KG1 (cell line): ENCODE measurements around the gene LRRC25.
"Not testable (repeated sequence)": the region's sequence is repeated elsewhere in the genome, so short reads cannot be mapped to it uniquely, and the experiment has no call there.

Experiments
- DNase-seq: peaks from one replicate; lab custom pipeline; 2025; lab: John Stamatoyannopoulos, UW

LRRC25 gene

GRCh38 chr19:18379803-18380747 lies 17.3 kb downstream of the LRRC25 start:
- DNase-seq: no peak

- no peak for DNase-seq
Observed at GRCh38 chr19:18377026-18377425, 20.4 kb downstream of the LRRC25 start.

GRCh38 chr19:18373892-18374629 lies 23.4 kb downstream of the LRRC25 start:
- DNase-seq: peak; percentile 85

GRCh38 chr19:18373407-18373891 lies 24.0 kb downstream of the LRRC25 start:
- no peak for DNase-seq

- DNase-seq: no peak
Observed at GRCh38 chr19:18368504-18369222, 28.8 kb downstream of the LRRC25 start.

GRCh38 chr19:18366021-18366435 lies 31.4 kb downstream of the LRRC25 start:
- DNase-seq: no peak

GRCh38 chr19:18364826-18365528 lies 32.4 kb downstream of the LRRC25 start:
- no peak for DNase-seq

GRCh38 chr19:18364277-18364825 lies 33.1 kb downstream of the LRRC25 start:
- not testable (repeated sequence) for DNase-seq

GRCh38 chr19:18363787-18364186 lies 33.6 kb downstream of the LRRC25 start:
- no peak for DNase-seq

- DNase-seq: no peak
Observed at GRCh38 chr19:18362934-18363542, 34.4 kb downstream of the LRRC25 start.

GRCh38 chr19:18361646-18362045 lies 35.8 kb downstream of the LRRC25 start:
- no peak for DNase-seq

GRCh38 chr19:18357041-18357440 lies 40.4 kb downstream of the LRRC25 start:
- no peak for DNase-seq

GRCh38 chr19:18354743-18355142 lies 42.7 kb downstream of the LRRC25 start:
- DNase-seq: not testable (repeated sequence)

- DNase-seq: no peak
Observed at GRCh38 chr19:18353378-18354005, 43.9 kb downstream of the LRRC25 start.

GRCh38 chr19:18351544-18351943 lies 45.9 kb downstream of the LRRC25 start:
- DNase-seq: no peak

- DNase-seq: no peak
Observed at GRCh38 chr19:18350490-18350889, 46.9 kb downstream of the LRRC25 start.

- DNase-seq: no peak
Observed at GRCh38 chr19:18349524-18350128, 47.8 kb downstream of the LRRC25 start.

- not testable (repeated sequence) for DNase-seq
Observed at GRCh38 chr19:18348818-18349339, 48.5 kb downstream of the LRRC25 start.

GRCh38 chr19:18348171-18348570 lies 49.3 kb downstream of the LRRC25 start:
- DNase-seq: no peak

- DNase-seq: no peak
Observed at GRCh38 chr19:18346091-18346490, 51.3 kb downstream of the LRRC25 start.
